CD14-positive monocyte (primary cell): ENCODE results near the gene FPGT. TPM values are rescaled to one million over a fixed set of nuclear protein-coding genes. Genes with fewer than 3 reads are reported as not detected.

ENCODE experiments used
- polyA plus RNA-seq, 3 donors: library from polyadenylated mRNA; depleted of rRNA in 1 of 3; unstranded in 2 of 3; stranded (reverse) in 1 of 3; fragments of 300-500 nt in 2 of 3; fragments of >200 nt in 1 of 3; fragmentation: Illumina TruSeq in 2 of 3; gene quantifications; 1 replicate in 2 of 3; 2 replicates in 1 of 3; pipeline ENCODE4 v1.2.3, GENCODE V29; 2012 to 2021

Gene FPGT
- polyA plus RNA-seq, 3 donors: 5.9 to 24.8 (median 23.8) TPM

Other genes starting within 250 kb of the FPGT start
- under 1 TPM in 2 of 3 donors, not detected in 1; 0.08 to 0.35 TPM for gene LRRIQ3, start 66 bp upstream of the FPGT start, polyA plus RNA-seq
- gene TNNI3K, start 37.1 kb downstream of the FPGT start, polyA plus RNA-seq: under 1 TPM in 1 of 3 donors, not detected in 2; 0.51 TPM